Calu3 (cell line): ENCODE measurements around the gene SPX. TPM values are rescaled to one million over a fixed set of nuclear protein-coding genes. Genes with fewer than 3 reads are reported as not detected.

Source experiments
- BruUV-seq: library from RNA; stranded (reverse); fragments of 400-500 nt; replicated peaks from 2 replicates; lab custom pipeline; 2021; lab: Mats Ljungman, UMichigan
- CTCF ChIA-PET: fragments of 300-600 bp; sonication (Branson Sonifier 250); formaldehyde crosslinking; loops from one replicate; lab custom pipeline; 2022; ENCODE audit warnings: antibody characterized with exemption; lab: Charles Lee
- DNase-seq: peaks from one replicate; pipeline ENCODE4 v3.0.0; 2022
- H3K27ac Mint-ChIP-seq: one replicate; pipeline ENCODE4 v1.8.0; 2022; ENCODE audit warnings: mixed read lengths; ENCODE audit not compliant: unreplicated experiment
- H3K27me3 Mint-ChIP-seq: one replicate; pipeline ENCODE4 v1.8.0; 2022; ENCODE audit warnings: mixed read lengths; ENCODE audit not compliant: unreplicated experiment
- H3K36me3 Mint-ChIP-seq: one replicate; pipeline ENCODE4 v1.8.0; 2022; ENCODE audit warnings: mild to moderate bottlenecking, moderate library complexity, mixed read lengths; ENCODE audit not compliant: insufficient read depth, unreplicated experiment
- H3K4me1 Mint-ChIP-seq: one replicate; pipeline ENCODE4 v1.8.0; 2022; ENCODE audit warnings: mild to moderate bottlenecking, low read depth, mixed read lengths; ENCODE audit not compliant: unreplicated experiment
- H3K4me3 Mint-ChIP-seq: one replicate; pipeline ENCODE4 v1.8.0; 2022; ENCODE audit warnings: mild to moderate bottlenecking, low read depth, moderate library complexity, mixed read lengths; ENCODE audit not compliant: unreplicated experiment
- H3K9me3 Mint-ChIP-seq: one replicate; pipeline ENCODE4 v1.8.0; 2022; ENCODE audit warnings: low read depth, mixed read lengths; ENCODE audit not compliant: unreplicated experiment
- intact Hi-C: fragments of 100-400 bp; cut with micrococcal nuclease; formaldehyde crosslinking; loops from one replicate; pipeline ENCODE4 v1.10.0; 2022; ENCODE audit not compliant: unreplicated experiment
- total RNA-seq: library from RNA; stranded (reverse); gene quantifications from 2 replicates; pipeline ENCODE4 v1.2.3, GENCODE V29; 2022
- TF ChIP-seq, protein P1 (sequence below): fragments of 200-600 bp; IDR thresholded peaks from one replicate; pipeline ENCODE4 v1.8.0; 2022; ENCODE audit warnings: antibody characterized with exemption; ENCODE audit not compliant: unreplicated experiment

SPX gene
- total RNA-seq, 1 experiment from 2014 or later, result not detected

- DNase-seq, result no peak
- H3K27me3 Mint-ChIP-seq, result peaks cover 2% of the 10 kb centered on the region
- H3K27ac Mint-ChIP-seq, result no peak overlapping the region
- TF ChIP-seq, protein P1, sequence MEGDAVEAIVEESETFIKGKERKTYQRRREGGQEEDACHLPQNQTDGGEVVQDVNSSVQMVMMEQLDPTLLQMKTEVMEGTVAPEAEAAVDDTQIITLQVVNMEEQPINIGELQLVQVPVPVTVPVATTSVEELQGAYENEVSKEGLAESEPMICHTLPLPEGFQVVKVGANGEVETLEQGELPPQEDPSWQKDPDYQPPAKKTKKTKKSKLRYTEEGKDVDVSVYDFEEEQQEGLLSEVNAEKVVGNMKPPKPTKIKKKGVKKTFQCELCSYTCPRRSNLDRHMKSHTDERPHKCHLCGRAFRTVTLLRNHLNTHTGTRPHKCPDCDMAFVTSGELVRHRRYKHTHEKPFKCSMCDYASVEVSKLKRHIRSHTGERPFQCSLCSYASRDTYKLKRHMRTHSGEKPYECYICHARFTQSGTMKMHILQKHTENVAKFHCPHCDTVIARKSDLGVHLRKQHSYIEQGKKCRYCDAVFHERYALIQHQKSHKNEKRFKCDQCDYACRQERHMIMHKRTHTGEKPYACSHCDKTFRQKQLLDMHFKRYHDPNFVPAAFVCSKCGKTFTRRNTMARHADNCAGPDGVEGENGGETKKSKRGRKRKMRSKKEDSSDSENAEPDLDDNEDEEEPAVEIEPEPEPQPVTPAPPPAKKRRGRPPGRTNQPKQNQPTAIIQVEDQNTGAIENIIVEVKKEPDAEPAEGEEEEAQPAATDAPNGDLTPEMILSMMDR, result no peak
- no peaks in the 10 kb centered on the region for H3K9me3 Mint-ChIP-seq
- peaks cover 8% of the 10 kb centered on the region for H3K4me1 Mint-ChIP-seq
- no peaks in the 10 kb centered on the region for H3K36me3 Mint-ChIP-seq
- BruUV-seq, result no TSS peak
- intact Hi-C loops, result no loop called here
- CTCF ChIA-PET, result interaction anchor here (0.5 kb wide), 1 partner anchor 745 kb away, joined by 7 read pairs; no protein-coding TSS in a partner anchor
- H3K4me3 Mint-ChIP-seq, result no peak overlapping the region
Observed at GRCh38 chr12:21542403-21542802, 16.3 kb downstream of the SPX start.

DNA sequence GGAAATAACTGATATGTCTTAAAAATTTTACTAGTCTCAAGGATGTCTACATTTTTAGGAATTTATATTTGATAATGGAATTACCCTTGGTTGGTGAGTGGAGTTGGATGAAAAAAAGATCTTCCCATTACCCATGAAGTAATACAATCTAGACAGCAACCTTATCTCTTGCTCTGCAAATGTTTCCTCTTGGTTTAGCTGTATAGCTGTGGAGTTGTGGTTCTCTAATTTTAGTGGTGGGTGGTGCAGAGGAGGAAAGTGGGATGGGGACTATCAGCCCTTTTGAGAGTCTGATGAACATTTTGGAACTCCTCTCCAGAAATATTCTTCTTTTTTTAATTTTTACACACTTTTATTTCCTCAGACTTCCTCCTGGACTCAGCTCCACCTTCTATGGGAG lies 17.1 kb downstream of the SPX start:
- Mint-ChIP-seq H3K4me1 (peaks cover 8% of the 10 kb centered on the region), H3K4me3 (no peak overlapping the region), H3K36me3 (no peaks in the 10 kb centered on the region), H3K27ac (no peak overlapping the region), H3K9me3 (no peaks in the 10 kb centered on the region), H3K27me3 (no peaks in the 10 kb centered on the region)
- no peak for DNase-seq
- TF ChIP-seq, protein P1, result no peak
- BruUV-seq, result no TSS peak
- CTCF ChIA-PET, result no interaction called here
- intact Hi-C loops, result no loop called here

GRCh38 chr12:21545557-21545956 lies 19.5 kb downstream of the SPX start:
- H3K27ac Mint-ChIP-seq, result no peak overlapping the region
- intact Hi-C loops, result no loop called here
- no TSS peak for BruUV-seq
- H3K4me3 Mint-ChIP-seq, result no peak overlapping the region
- peaks cover 8% of the 10 kb centered on the region for H3K4me1 Mint-ChIP-seq
- no peaks in the 10 kb centered on the region for H3K9me3 Mint-ChIP-seq
- CTCF ChIA-PET, result no interaction called here
- TF ChIP-seq, protein P1, result no peak
- H3K27me3 Mint-ChIP-seq, result no peaks in the 10 kb centered on the region
- H3K36me3 Mint-ChIP-seq, result no peaks in the 10 kb centered on the region
- DNase-seq, result no peak

GRCh38 chr12:21546716-21547115 lies 20.6 kb downstream of the SPX start:
- BruUV-seq, result no TSS peak
- CTCF ChIA-PET, result no interaction called here
- no peaks in the 10 kb centered on the region for H3K36me3 Mint-ChIP-seq
- no peaks in the 10 kb centered on the region for H3K27me3 Mint-ChIP-seq
- H3K4me3 Mint-ChIP-seq, result no peak overlapping the region
- TF ChIP-seq, protein P1, result no peak
- no peaks in the 10 kb centered on the region for H3K9me3 Mint-ChIP-seq
- no peak overlapping the region for H3K27ac Mint-ChIP-seq
- peaks cover 8% of the 10 kb centered on the region for H3K4me1 Mint-ChIP-seq
- intact Hi-C loops, result no loop called here
- no peak for DNase-seq
